GM12864 (cell line): ENCODE data around the gene CCDC138.

Experiments used
- DNase-seq: peaks from one replicate; pipeline ENCODE4 v3.0.0-alpha.2; 2011; ENCODE audit warnings: low read depth
- H3K4me3 ChIP-seq: 2 replicates; pipeline ENCODE4 v1.5.1; 2011; ENCODE audit warnings: mild to moderate bottlenecking, low read depth, low read length, control low read depth
- CTCF ChIP-seq: IDR thresholded peaks from 2 replicates; pipeline ENCODE4 v1.5.1; 2011; ENCODE audit warnings: low read depth, mild to moderate bottlenecking, moderate library complexity, low read length, control low read depth, inconsistent platforms; ENCODE audit errors: missing control alignments

The CCDC138 gene

GRCh38 chr2:108894766-108895165, 108.2 kb downstream of the CCDC138 start:
- H3K4me3 ChIP-seq, result no peak overlapping the region
- DNase-seq, result no peak
- no peak for TF ChIP-seq CTCF

GRCh38 chr2:108895188-108895587, 108.6 kb downstream of the CCDC138 start:
- H3K4me3 ChIP-seq, result no peak overlapping the region
- no peak for DNase-seq
- no peak for TF ChIP-seq CTCF

GRCh38 chr2:108896741-108897140, 110.2 kb downstream of the CCDC138 start:
- H3K4me3 ChIP-seq, result no peak overlapping the region
- no peak for DNase-seq
- no peak for TF ChIP-seq CTCF

GRCh38 chr2:108898315-108899082, 111.9 kb downstream of the CCDC138 start:
- DNase-seq, result no peak
- H3K4me3 ChIP-seq, result no peak overlapping the region
- no peak for TF ChIP-seq CTCF

GRCh38 chr2:108904680-108905079, 118.1 kb downstream of the CCDC138 start:
- no peak for TF ChIP-seq CTCF
- no peak for DNase-seq

GRCh38 chr2:108905176-108905575, 118.6 kb downstream of the CCDC138 start:
- no peak for DNase-seq
- no peak for TF ChIP-seq CTCF
- no peak overlapping the region for H3K4me3 ChIP-seq

More at GRCh38 chr2:108904680-108905079, 118.1 kb downstream of the CCDC138 start:
- H3K4me3 ChIP-seq, result no peak overlapping the region

GRCh38 chr2:108905906-108906305, 119.3 kb downstream of the CCDC138 start:
- H3K4me3 ChIP-seq, result no peak overlapping the region
- no peak for TF ChIP-seq CTCF
- no peak for DNase-seq
